ENCODE measurements around the gene FYCO1.
"Not testable (repeated sequence)": the region's sequence is repeated elsewhere in the genome, so short reads cannot be mapped to it uniquely, and the experiment has no call there.

The FYCO1 gene

DNA sequence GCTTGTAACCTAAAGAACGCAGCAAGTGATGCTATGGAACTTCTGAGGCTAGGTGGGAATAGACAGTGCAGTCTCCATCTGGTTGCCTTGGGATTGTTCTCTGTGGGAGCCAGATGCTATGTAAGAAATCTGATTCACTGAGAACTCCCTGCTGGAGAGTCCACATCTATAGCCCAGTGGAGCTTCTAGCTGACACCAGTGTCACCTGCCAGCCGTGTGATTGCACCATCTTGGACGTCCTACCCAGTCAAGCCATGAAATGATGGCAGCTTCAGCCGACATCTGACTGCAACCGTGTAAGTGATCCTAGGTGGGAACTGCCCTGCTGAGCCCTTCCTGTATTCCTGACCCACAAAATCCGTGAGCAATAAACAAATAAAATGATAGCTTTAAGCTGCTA is 12.4 kb upstream of the FYCO1 start:
- peak; percentile 12 for DNase-seq

DNA sequence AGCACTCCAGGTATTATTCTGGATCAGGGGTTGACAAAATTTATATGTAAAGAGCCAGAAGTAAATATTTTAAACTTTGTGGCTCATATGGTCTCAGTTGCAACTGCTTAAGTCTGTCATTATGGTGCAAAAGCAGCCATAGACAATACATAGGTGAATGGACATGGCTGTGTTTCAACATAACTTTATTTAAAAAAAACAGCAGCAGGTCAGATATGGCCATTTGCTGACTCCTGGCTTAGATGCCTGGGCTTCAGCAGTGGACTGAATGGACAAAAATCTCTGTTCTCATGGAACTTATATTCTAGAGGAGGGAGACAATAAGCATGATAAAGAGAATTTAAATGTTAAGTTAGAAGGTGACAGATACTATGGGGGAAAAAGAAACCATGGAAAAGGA is 11.7 kb upstream of the FYCO1 start:
- no peak for DNase-seq

DNA sequence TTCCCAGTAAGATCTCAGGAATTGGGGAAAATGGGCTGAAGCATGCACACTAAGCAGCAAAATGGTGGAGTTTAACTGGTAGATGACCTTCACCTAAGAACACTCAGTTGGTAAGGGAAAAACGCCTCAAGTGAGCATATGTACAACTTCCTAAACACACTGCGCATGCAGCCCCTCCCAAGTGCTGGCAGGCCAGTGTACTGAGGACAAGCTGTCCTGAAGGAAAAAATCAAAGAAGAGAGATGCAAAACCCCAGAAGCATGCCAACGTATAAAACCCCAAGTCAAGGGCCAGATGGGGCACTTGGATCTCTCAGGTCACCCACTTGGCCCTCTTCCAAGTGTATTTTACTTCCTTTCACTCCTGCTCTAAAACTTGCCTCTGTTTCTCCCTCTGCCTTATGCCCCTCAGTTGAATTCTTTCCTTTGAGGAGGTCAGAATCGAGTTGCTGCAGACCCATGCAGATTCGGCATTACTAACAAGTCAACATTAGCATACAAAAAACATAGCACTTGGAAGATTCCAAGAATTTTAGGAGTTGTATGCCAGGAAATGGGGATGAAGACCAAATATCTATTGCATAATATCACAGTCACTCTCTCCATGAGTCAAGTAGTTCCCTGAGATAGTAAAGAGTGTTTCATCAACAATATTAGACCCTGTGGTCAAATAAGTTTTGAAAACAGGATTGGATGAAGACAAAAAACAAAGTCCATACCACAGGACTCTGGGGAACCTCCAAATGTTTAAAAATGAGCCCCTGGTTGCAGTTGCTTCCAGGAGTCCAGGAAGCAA is 10.8 kb upstream of the FYCO1 start:
- DNase-seq = no peak

DNA sequence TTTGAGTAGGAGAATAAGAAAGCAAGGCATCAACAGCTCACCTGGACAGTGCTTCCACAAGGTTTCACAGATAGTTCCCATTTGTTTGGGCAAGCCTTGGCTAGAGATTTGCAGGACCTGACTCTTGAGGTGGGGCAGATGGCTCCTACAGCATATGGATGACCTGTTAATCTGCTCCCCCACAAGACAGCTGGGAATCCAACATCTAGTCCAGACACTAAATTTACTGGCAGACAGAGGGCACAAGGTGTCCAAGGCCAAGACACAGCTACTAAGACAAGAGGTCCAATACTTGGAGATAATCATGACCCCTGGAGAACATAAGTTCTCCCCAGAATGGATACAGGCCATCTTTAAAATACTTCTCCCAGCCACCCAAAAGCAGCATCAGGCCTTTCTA is 8.1 kb upstream of the FYCO1 start:
- DNase-seq = not testable (repeated sequence)

DNA sequence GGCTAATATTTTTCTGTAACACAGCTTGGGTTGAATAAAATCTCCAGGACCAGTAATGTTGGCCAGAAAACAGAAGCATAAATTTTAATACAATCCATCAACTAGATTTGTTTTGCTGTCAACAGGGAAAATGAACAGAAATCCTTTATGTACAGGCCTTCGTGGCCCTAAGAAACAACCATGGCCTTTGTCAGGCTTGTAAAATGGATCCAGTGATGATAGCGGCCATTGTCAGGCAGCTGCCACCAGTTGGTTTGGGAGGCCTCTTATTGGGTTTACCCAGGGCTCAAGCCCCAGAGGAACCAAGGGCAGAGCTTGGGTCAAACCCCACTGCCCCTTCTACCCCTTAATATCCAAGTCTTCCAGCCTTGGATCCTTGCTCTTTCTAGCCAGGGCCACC is 5.6 kb upstream of the FYCO1 start:
- DNase-seq = no peak

DNA sequence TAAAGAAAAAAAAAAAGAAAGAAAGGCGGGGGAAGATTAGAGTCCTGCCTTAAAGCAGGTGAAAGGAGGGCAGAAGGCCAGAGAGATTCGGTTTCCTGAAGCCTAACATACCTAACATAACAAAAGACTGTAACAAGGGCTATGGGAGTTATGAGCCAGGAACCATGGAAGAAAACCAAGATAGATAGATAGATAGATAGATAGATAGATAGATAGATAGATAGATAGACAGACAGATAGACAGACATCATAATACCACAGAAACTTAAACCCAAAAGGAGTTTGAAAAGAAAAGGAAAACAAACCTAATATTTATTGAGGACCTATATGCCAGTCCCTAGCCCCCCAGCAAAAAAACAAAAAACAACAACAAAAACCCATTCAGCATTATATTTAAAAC is 2.3 kb upstream of the FYCO1 start:
- DNase-seq = no peak

DNA sequence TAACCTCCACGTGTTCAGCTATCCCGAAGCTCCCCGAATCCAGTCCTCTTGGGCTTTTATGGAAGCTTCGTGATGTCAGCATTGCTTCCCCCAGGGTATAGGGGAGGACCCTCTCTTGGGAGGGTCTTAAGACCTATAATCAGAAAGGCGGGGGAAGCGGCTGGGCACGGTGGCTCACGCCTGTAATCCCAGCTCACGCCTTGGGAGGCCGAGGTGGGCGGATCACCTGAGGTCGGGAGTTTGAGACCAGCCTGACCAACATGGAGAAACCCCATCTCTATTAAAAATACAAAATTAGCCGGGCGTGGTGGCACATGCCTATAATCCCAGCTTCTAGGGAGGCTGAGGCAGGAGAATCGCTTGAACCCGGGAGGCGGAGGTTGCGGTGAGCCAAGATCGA is 1.9 kb upstream of the FYCO1 start:
- not testable (repeated sequence) for DNase-seq

DNA sequence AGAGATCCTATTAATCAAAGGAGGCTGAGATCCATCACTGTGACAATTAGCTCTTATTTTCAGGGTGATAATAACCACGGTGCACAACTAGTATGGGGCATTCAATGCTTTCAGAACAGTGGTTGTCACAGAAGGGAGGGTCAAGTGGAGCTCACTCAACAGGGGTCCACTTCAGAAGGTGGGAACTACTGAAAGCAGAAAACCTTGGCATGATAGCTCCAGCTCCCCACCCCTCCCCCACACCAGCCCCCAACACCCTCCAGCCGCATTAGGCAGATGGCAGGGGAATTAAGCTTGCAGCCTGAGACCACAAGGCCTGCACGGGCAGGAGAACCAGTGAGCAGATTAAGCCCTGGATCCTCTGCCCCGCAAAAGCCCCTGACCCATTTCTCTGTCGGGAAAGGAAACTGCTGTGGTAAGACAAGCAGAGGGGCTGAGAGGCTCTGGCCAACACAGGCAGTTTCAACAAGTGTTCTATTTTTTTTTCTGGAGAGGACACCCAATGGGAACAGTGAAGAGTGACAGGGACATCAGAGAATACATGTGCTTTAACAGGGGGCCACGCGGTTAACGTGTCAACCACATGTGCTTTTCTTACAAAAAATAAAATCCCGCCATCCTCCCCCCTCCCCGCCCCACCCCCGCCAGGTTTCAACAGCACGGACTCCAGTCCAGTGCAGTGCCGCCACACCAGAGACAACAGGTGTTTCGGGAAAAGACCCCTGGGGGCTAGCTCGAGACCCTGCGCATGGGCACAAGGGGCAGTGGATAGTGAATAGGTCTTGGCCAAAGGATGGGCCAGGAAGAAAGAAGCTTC is 997 bp downstream of the FYCO1 start:
- DNase-seq = peak; percentile 72

DNA sequence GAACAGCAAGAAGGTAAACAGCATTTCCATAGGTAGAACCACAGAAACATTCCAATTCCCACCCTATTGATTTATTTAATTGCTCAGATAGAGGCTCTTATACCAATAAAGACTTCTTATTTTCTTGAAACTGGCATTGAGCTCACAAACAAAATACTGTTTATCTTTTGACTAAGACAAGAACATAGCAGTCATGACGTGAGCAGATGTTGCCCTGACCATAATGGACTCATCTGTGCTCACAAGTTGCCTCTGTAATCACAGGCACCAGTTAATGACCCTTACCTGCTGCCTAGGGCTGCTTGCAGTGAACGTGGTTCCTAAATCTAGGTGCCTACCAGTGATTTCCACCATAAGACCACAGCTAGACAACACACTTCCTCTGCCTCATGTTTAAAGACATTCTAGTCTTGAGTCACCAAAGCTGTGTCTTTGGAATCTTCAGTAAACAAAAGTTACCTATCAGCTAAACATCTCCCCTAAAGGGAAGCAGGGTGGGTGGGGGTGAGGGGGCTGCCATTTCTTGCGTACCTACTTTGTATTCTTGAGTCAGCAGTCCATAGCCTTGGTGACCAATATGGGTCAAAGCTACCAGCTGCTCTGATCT is 2.1 kb downstream of the FYCO1 start:
- DNase-seq = no peak

- DNase-seq = no peak
Measured at GRCh38 chr3:45992821-45993221, 2.8 kb downstream of the FYCO1 start.

DNA sequence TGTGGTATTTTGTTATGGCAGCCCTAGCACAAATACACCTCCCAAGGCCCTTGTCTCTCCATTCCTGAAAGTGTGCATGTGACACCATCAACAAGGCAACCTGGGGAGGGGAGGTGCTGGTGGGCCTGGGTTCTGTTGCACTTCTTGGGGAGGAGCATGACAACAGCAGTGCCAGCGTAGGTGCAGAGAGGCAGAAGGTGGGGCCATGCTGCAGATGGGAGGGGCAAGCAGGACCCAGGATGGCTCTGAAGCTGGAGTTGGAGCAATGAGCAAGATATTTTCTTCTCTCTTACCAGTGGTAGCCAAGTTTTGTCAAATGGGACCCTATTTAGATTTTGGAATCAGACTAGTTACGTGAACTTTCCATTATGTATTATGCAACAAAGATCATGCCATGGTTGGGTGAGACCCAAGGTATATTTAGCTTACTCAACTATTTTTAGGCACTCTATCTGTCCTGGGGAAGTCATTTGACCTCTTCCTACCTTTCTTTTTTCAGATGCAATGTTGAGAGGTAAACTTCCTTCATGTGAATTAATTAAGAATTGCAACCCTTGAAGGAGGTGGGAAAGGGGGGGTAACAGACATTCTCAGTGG is 3.4 kb downstream of the FYCO1 start:
- no peak for DNase-seq

DNA sequence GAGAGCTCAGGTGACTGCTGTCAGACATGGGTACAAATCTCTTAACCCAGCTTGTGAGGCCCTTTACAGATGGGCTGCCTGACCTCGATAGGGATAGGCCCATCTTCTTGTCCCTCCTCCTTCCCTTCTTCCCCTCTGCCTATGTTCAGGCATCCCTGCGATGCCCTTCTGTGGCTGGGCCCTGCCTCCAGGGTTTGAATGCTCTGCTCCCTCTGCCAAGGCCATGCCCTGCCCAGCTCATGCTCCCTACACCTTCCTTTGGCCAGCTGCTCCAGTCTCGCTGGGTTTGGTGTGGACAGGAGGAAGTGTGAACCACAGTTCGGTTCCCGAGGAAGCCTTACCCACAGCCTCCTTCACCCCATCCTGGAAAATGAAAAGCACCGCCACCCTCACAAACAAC is 4.3 kb downstream of the FYCO1 start:
- no peak for DNase-seq

GRCh38 chr3:45990181-45990580 is 5.4 kb downstream of the FYCO1 start:
- no peak for DNase-seq

DNA sequence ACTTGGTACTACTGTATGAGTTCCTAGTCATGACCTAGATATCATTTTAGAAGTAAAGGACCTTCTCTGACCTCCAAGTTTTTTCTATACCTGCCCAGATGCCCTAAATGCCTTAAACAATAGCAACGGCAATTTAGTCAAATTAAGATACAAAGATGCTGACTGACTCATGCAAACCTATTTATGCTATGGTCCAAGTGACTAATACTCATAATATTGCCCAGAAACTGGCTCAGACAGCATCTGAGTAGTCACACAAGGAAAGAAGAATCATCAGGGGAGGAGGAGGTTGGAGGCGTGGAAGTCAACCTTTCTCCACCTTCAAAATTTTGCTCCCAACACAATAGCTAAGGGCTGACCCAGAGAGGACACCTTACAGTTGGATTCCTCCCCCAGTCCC is 6.8 kb downstream of the FYCO1 start:
- no peak for DNase-seq

DNA sequence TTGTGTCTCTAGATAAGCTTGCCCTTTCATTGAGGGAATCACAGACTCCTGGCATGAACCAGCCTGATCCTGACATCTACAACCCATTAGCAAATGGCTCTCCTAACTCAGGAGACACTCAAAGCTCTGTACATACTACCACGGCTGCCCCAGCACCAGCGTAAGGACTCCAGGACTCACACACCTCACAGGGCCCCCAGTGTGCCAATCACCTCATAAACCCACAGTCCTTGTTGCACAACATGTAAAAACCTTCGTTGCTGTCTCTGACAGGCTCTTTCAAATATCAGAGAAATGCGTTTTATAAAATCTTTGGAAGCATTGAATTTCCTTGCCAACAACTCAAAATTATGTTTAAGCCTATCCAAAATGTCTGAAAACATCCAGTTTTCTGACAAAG is 7.3 kb downstream of the FYCO1 start:
- no peak for DNase-seq

GRCh38 chr3:45987368-45988291 is 8.0 kb downstream of the FYCO1 start:
- DNase-seq = no peak

DNA sequence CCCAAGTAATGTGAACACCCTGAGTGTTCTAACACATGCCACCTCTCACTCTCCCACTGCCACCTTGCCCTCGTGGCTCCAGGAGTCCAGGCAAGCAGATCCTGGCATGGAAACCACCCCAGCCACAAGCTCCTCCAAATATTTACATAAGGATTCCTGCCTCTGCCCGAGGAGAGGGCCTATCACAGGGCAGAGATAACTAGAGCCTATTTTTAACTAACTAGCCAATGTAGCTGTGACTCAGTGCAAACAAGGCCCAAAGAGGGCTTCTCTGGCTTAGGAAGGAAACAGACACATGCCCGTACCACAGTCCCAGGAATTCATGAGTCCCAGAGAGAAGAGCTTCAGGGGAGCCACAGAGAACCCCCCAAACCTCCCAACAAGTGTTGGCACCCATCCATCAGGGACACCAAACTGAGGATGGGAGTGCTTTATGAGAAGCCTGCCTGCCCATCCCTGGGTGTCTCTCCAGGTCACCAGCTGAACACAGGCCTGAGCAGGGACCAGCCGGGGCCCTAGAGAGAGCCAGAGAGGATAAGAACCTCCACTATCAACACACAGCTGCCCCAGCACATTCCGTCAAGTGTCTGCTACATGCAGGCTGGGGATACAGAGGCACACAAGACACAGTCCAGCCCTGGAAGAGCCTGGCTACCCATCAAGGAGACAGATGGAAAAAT is 9.2 kb downstream of the FYCO1 start:
- no peak for DNase-seq

DNA sequence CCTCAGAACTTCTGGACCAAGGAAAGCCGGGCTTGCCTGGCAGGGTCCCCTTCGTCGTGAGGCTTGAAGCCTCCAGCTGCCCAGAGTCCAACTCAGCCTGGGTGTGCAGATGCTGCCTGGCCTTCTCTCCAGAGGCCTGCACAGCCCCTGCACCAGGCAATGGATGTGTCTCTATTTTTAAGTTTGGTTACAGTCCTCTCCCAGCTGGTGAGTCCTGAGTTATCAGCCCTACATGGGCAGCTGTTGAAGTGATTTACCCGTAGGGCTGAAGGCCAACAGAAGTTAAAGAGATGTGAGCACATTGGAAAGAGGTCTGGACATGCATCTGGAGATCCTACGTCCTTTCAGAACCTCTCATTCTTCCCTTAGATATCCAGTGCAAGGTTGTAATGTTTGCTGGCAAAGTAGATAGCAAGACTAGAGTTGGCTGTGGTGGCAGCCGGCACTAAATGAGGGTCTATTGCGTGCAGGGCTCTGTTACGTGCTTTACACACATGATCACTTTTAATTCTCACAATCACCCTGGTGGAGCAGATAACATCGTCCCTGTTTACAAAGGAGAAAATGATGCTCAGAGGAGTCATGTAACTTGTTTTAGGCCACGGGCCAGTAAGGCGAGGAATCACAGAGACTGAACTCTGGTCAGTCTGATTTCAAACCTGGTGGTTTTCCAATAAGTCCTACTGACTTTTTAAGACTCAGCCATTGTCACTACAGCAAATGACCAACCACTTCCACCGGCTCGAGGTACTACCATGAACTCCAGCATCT is 9.9 kb downstream of the FYCO1 start:
- DNase-seq = no peak

DNA sequence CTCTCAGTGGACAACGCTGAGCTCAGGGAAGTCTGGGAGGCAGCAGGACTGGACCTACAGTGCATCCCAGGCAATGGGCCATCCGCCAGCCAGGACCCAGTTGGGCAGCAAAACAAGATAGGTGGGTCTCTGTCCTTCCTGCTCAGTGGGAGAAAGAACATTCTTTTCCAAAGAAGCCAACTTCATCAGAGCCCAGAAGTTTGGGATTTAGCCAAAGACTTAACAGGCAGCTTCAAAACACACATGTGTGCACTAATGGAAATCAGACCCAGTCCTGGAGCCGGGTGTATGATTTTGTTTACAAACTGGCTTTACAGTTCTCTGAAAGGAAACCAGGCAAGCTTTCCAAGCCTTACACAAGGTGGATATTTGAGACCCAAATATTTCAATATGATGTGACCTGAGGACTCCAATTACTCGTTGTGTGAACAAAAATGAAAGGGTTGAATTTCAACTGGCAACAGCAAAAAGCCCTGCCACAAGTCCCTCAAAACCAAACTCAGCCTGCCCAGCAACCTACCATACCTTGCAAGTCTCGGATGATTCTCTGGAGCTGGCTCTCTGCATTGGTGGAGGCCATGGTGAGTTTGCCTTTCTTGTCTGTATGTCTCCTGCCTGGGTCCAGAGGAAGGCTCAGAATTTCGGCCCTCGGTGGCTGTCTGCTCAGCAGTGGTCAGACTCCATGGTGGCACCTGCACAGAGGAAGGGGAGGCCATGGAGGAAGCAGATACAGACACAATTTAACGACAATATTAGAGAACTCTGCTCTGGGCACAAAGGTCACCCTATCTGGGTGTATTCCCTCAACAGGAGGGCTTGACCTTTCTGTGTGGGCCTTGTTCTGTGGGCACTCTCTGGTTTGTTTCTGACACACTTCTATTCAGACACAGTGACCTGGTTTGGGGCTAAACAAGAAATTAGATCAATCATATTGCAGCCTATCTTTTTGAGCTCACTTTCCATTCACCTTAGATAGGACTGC is 11.0 kb downstream of the FYCO1 start:
- no peak for DNase-seq

DNA sequence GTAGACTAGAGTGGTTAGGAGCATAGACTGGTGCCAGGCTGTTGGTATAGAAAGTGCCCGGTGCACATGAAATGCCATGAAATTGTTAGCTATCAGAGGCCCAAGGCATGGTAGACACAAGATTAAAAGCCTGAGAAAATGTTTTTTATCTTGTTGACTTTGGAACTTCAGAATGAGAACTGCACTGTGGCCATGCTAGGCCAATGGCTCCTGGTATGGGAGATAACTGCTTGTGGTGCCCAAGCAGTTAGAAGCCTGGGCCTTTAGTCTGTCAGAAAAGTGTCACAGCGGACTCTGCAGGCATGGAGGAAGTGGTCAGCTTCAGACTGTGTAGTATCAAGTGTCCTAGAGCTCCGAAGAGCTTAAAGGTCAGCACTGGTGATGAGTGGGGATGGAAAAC is 11.9 kb downstream of the FYCO1 start:
- no peak for DNase-seq
